Stimulated activated CD8-positive, alpha-beta memory T cell treated with anti-CD3 and anti-CD28 coated beads, Interleukin-12 subunit alpha, Interleukin-12 subunit beta, amount 100 ng/mL, for 1 hour (primary cell): ENCODE results near the gene CLCC1.
"Not testable (repeated sequence)": the region's sequence is repeated elsewhere in the genome, so short reads cannot be mapped to it uniquely, and the experiment has no call there.

ENCODE experiments used
- DNase-seq: peaks from one replicate; pipeline ENCODE4 v3.0.0-alpha.2; 2020; ENCODE audit warnings: low read depth

CLCC1 gene

GRCh38 chr1:108963052-108963686, at the start of gene CLCC1:
Gene CLCC1 (minus strand): TSS chr1:108963484. CDS start chr1:108950437, 13,047 bp downstream.
- DNase-seq = peak; percentile 81

GRCh38 chr1:109011335-109011734, 48.1 kb upstream of the CLCC1 start:
- no peak for DNase-seq

GRCh38 chr1:108996622-108997021, 33.3 kb upstream of the CLCC1 start:
- DNase-seq = not testable (repeated sequence)

GRCh38 chr1:108983114-108983513, 19.8 kb upstream of the CLCC1 start:
- no peak for DNase-seq

- no peak for DNase-seq
Measured at GRCh38 chr1:108976658-108977057, 13.4 kb upstream of the CLCC1 start.

- DNase-seq = no peak
Measured at GRCh38 chr1:108972951-108973350, 9.7 kb upstream of the CLCC1 start.

- no peak for DNase-seq
Measured at GRCh38 chr1:108969346-108969745, 6.1 kb upstream of the CLCC1 start.

GRCh38 chr1:108962681-108963051, 618 bp downstream of the CLCC1 start:
- DNase-seq = no peak

- no peak for DNase-seq
Measured at GRCh38 chr1:108961752-108962486, 1.4 kb downstream of the CLCC1 start.

GRCh38 chr1:108961198-108961597, 2.1 kb downstream of the CLCC1 start:
- DNase-seq = no peak

- no peak for DNase-seq
Measured at GRCh38 chr1:108960719-108961118, 2.6 kb downstream of the CLCC1 start.

- DNase-seq = no peak
Measured at GRCh38 chr1:108957888-108958287, 5.4 kb downstream of the CLCC1 start.

GRCh38 chr1:108955881-108956280, 7.4 kb downstream of the CLCC1 start:
- no peak for DNase-seq

GRCh38 chr1:108955111-108955510, 8.2 kb downstream of the CLCC1 start:
- no peak for DNase-seq

GRCh38 chr1:108953452-108953851, 9.8 kb downstream of the CLCC1 start:
- DNase-seq = no peak

- DNase-seq = no peak
Measured at GRCh38 chr1:108951242-108951641, 12.0 kb downstream of the CLCC1 start.

GRCh38 chr1:108949044-108949443, 14.2 kb downstream of the CLCC1 start:
- DNase-seq = no peak

- DNase-seq = no peak
Measured at GRCh38 chr1:108947871-108948525, 15.3 kb downstream of the CLCC1 start.

- DNase-seq = no peak
Measured at GRCh38 chr1:108936170-108936569, 27.1 kb downstream of the CLCC1 start.

GRCh38 chr1:108933944-108934343, 29.3 kb downstream of the CLCC1 start:
- no peak for DNase-seq

- not testable (repeated sequence) for DNase-seq
Measured at GRCh38 chr1:108927565-108927964, 35.7 kb downstream of the CLCC1 start.

GRCh38 chr1:108925920-108926319, 37.4 kb downstream of the CLCC1 start:
- no peak for DNase-seq

GRCh38 chr1:108916788-108917187, 46.5 kb downstream of the CLCC1 start:
- no peak for DNase-seq
